SK-N-SH (cell line): ENCODE data around the gene HK2.

ENCODE experiments used
- CTCF ChIP-seq: fragments of 200-600 bp; sonication (generic); IDR thresholded peaks from 2 replicates; pipeline ENCODE4 v1.6.1; 2017; ENCODE audit warnings: antibody characterized with exemption, mild to moderate bottlenecking, moderate library complexity
- RCOR1 ChIP-seq: fragments of 150-350 bp; IDR thresholded peaks from 2 replicates; pipeline ENCODE4 v1.6.1; 2017; ENCODE audit warnings: antibody characterized with exemption, low read length
- USF2 ChIP-seq: fragments of 150-350 bp; IDR thresholded peaks from 2 replicates; pipeline ENCODE4 v1.6.1; 2017; ENCODE audit warnings: antibody characterized with exemption, low read length, low read depth, borderline replicate concordance

GRCh38 chr2:74942263-74942662, 108.3 kb downstream of the HK2 start:
- TF ChIP-seq CTCF: no peak
- no peak for TF ChIP-seq RCOR1
- no peak for TF ChIP-seq USF2
